Lung (tissue), 12 donors: ENCODE measurements around the gene PCDH9. TPM values are rescaled to one million over a fixed set of nuclear protein-coding genes. Genes with fewer than 3 reads are reported as not detected.

Experiments used
- ATAC-seq: fragments of 200-7000 bp; cut with Tn5 transposase; one replicate; pipeline ENCODE4 v1.9.1; 2020; ENCODE audit warnings: moderate number of reproducible peaks; ENCODE audit not compliant: insufficient read depth, low FRiP score
- DNase-seq, 3 donors: peaks; one replicate each; pipeline ENCODE4 v3.0.0-alpha.2; 2013 to 2017
- H3K27ac ChIP-seq, 2 donors: one replicate each; pipeline ENCODE4 v1.5.1; 2013; ENCODE audit warnings: mild to moderate bottlenecking in 2 of 2, moderate library complexity in 2 of 2, control low read depth in 1 of 2, inconsistent platforms in 1 of 2, low read depth in 1 of 2, low read length in 1 of 2
- H3K27me3 ChIP-seq, 3 donors: one replicate each; pipeline ENCODE4 v1.5.1; 2013; ENCODE audit warnings: low read length in 2 of 3; ENCODE audit not compliant: control insufficient read depth in 3 of 3, insufficient read depth in 3 of 3
- H3K36me3 ChIP-seq, 4 donors: one replicate each; pipeline ENCODE4 v1.5.1; 2013; ENCODE audit warnings: low read length in 4 of 4, mild to moderate bottlenecking in 1 of 4, moderate library complexity in 1 of 4; ENCODE audit not compliant: control insufficient read depth in 4 of 4, insufficient read depth in 4 of 4
- H3K4me1 ChIP-seq, 5 donors: one replicate each; pipeline ENCODE4 v1.5.1; 2013; ENCODE audit warnings: low read length in 5 of 5, mild to moderate bottlenecking in 2 of 5, moderate library complexity in 1 of 5; ENCODE audit not compliant: control insufficient read depth in 5 of 5, insufficient read depth in 5 of 5
- H3K4me3 ChIP-seq: one replicate; pipeline ENCODE4 v1.5.1; 2013; ENCODE audit warnings: mild to moderate bottlenecking, control low read depth, moderate library complexity
- H3K9ac ChIP-seq, 2 donors: one replicate each; pipeline ENCODE4 v1.5.1; 2013; ENCODE audit warnings: low read length in 2 of 2, control low read depth in 1 of 2; ENCODE audit not compliant: insufficient read depth in 1 of 2
- H3K9me3 ChIP-seq, 4 donors: one replicate each; pipeline ENCODE4 v1.5.1; 2013; ENCODE audit warnings: low read length in 3 of 4, mild to moderate bottlenecking in 1 of 4, moderate library complexity in 1 of 4; ENCODE audit not compliant: control insufficient read depth in 4 of 4, insufficient read depth in 3 of 4
- CTCF ChIP-seq: IDR thresholded peaks from 2 replicates; pipeline ENCODE4 v1.5.1; 2012; ENCODE audit warnings: mild to moderate bottlenecking; ENCODE audit errors: control extremely low read depth, extremely low read depth
- WGBS, 2 donors: extraction: QIAGEN DNeasy Blood & Tissue Kit; methylation state at CpG; one replicate each; pipeline ENCODE4 v1.1.7; 2013; 5-methylcytosine and 5-hydroxymethylcytosine counted together
- polyA plus RNA-seq, 2 donors: library from polyadenylated mRNA; stranded (reverse); fragments of 200-250 nt; gene quantifications; one replicate each; pipeline ENCODE4 v1.2.1, GENCODE V29; 2013
- total RNA-seq, 2 donors: library from RNA; depleted of rRNA in 1 of 2; stranded (reverse); fragments of >200 nt in 1 of 2; gene quantifications; one replicate each; pipeline ENCODE4 v1.2.1, GENCODE V29; 2014 to 2021
- donor health status: control.
- donor health status: control.
- donor health status: Bipolar disorder and iron deficiency.
- donor health status: healthy.
- donor health status: DM: yes; HTN: yes; CAD: no.

The PCDH9 gene
- total and polyA plus RNA-seq, 4 donors = 0.68 to 22.2 (median 4.1) TPM

GRCh38 chr13:67117010-67117550 is 113.1 kb downstream of the PCDH9 start:
- H3K27ac ChIP-seq = no peak overlapping the region
- ATAC-seq (no peak), DNase-seq (peak in 1 of 3 donors; percentile 23)
- 69 to 77% methylated on average over 3 of the region's 3 CpGs for WGBS, 2 donors
- peaks cover 0 to 5% (median 0%) of the 10 kb centered on the region in 5 donors for H3K4me1 ChIP-seq
- no peak for TF ChIP-seq CTCF
- H3K27me3 ChIP-seq = no peaks in the 10 kb centered on the region
- H3K36me3 ChIP-seq = no peaks in the 10 kb centered on the region
- no peaks in the 10 kb centered on the region for H3K9me3 ChIP-seq
- no peak overlapping the region for H3K9ac ChIP-seq
- H3K4me3 ChIP-seq = no peak overlapping the region

DNA sequence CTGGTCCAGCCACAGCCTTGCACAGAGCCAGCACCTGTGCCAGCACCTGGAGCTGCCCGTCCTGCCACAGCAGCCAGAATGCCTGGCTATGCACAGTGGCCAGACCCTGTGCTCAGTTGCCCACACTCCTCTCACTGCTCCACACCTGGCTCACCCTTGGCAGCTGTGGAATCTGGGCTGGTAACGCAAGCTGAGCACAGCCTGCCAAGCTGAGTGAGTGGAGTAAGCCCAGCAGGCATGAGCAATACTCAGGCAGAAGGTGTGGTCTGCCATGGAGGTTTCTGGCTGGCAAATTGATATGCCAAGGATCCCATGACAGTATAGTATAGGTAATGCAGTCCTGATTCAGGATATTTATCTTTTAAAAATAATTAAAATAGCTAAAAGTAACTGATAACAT is 122.2 kb downstream of the PCDH9 start:
- peaks cover 0 to 11% (median 0%) of the 10 kb centered on the region in 4 donors for H3K9me3 ChIP-seq
- no peak overlapping the region for H3K27ac ChIP-seq
- H3K9ac ChIP-seq = no peak overlapping the region
- no peak for TF ChIP-seq CTCF
- H3K27me3 ChIP-seq = no peaks in the 10 kb centered on the region
- H3K4me3 ChIP-seq = no peak overlapping the region
- DNase-seq = no peak
- no peak for ATAC-seq
- H3K4me1 ChIP-seq = no peaks in the 10 kb centered on the region
- no peaks in the 10 kb centered on the region for H3K36me3 ChIP-seq
- WGBS, 2 donors = 92 to 95% methylated on average over 2 of the region's 2 CpGs

DNA sequence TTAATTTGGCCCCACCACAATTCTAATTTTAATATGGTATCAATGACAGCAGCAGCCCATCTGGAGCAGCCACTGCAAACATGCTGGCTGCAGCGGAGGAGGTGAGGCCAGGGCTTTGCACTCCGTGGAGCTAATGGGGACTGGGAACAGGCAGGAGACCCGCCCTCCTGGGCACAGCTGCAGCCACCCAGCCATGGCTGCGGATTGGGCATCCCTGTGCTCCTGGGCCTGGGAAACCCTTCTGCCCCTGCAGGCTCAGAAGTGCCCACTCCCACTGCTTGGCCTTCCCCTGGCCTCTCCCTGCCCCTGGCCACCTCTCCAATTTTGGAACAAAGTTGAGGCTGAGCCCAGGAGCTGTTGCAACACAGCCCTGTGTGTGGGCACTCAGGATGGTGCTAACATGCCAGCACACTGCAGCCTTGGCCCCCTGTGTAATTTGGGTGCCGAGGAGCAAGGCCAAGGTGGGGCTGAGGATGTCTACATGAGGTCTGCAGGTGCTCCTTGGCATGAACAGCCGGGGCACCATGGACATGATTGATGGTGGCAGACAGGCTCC is 123.6 kb downstream of the PCDH9 start:
- no peaks in the 10 kb centered on the region for H3K27me3 ChIP-seq
- H3K36me3 ChIP-seq = no peaks in the 10 kb centered on the region
- no peak for TF ChIP-seq CTCF
- 93% methylated on average over 6 of the region's 6 CpGs for WGBS, 2 donors
- DNase-seq (no peak), ATAC-seq (no peak)
- no peaks in the 10 kb centered on the region for H3K4me1 ChIP-seq
- H3K27ac ChIP-seq = no peak overlapping the region
- H3K9me3 ChIP-seq = peaks cover 0 to 11% (median 0%) of the 10 kb centered on the region in 4 donors
- H3K9ac ChIP-seq = no peak overlapping the region
- no peak overlapping the region for H3K4me3 ChIP-seq
